HL-60/S4 treated with retinoic acid at 250 ng/mL for 4 days and 3 days (cell line): ENCODE measurements around the gene INO80E.
"Not testable (repeated sequence)": the region's sequence is repeated elsewhere in the genome, so short reads cannot be mapped to it uniquely, and the experiment has no call there.

ENCODE experiments used
- in situ Hi-C: fragments of 300-500 bp; cut with MboI; formaldehyde crosslinking; loops from 2 replicates; pipeline ENCODE4 v1.7.0; 2022; ENCODE audit warnings: low sequenced_read_pairs

The INO80E gene

DNA sequence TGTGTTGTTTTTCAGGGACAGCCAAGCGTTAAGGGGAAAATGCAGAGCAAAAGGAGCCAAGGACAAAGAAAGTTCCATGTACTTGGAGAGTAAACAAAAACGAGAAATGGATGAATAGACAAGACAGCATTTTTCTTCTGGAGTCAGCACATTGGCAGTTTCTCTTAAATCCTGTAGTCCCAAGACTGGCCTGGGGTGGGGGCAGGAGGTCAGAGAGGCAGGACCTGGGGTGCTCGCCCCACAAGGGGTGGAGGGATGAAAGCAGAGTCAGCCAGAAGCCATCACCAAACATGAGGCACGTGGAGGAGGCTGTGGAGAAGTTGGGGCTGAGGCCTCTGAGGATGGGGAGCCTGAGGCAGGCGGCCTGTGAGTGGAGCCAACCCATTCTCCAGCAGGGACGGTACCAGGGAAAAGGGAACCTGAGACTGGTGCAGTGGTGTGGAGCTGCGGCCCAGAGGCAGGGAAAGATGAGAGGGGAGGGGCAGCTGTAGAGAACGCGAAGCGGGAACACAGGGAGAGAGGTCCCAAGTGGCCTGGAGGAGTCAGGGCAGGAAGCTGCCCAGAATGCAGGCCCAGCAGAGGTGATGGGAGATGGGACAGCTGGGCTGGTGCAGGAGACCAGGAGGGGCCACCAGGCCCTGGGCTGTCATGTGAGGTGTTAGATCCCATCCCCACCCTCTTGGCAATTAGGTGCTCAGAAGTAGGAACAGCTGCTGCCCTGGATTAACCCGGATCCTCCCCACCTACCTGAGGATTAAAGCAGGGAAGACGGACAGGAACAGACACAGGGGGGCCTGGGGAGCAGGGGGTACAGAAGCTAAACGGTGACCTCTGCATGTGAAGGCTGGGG, 31.8 kb downstream of the INO80E start:
- in situ Hi-C loops: loop anchor here (10.0 kb wide), 1 partner anchor 323 kb away; no protein-coding TSS in a partner anchor

DNA sequence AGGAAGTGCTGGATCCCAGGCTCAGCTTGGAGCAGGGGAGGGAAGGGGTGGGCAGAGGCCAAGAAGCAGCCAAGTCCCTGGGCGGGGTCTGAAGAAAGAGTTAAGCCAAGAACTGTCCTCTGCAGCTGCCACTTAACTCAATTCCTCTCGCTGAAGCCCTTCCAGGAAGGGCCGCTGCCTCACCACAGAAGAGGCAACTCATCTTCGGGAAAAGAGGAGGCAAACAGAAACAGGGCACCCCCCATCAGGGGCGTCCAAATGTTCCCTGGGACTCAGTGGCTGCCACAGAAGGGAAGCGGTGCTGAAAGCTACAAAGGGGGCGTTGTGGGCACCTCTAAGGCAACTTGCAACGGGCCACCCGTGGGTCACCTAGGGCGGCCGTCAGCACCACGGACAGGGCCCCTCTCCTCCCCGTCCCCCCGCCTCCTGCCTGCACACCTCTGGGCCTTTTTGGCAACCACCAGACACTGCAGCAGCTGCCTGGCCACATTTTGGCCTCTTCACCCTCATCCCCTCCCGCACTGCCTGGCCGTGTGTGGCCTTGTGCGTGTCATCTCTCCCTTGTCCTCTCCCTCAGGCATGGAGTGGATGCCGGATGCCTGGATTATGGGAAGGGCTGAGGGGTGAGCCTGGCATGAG, 32.5 kb downstream of the INO80E start:
- in situ Hi-C loops: loop anchor here (10.0 kb wide), 1 partner anchor 324 kb away; no protein-coding TSS in a partner anchor

- in situ Hi-C loops: no loop called here
Observed at GRCh38 chr16:30030011-30030685, 34.1 kb downstream of the INO80E start.

GRCh38 chr16:30030841-30031413, 34.9 kb downstream of the INO80E start, which contains the start of gene TLCD3B:
TSS of gene TLCD3B (minus strand) at chr16:30031271. CDS start at chr16:30030527, 744 bp downstream.
- in situ Hi-C loops: no loop called here

GRCh38 chr16:30031477-30031918, 35.5 kb downstream of the INO80E start:
- in situ Hi-C loops: no loop called here

DNA sequence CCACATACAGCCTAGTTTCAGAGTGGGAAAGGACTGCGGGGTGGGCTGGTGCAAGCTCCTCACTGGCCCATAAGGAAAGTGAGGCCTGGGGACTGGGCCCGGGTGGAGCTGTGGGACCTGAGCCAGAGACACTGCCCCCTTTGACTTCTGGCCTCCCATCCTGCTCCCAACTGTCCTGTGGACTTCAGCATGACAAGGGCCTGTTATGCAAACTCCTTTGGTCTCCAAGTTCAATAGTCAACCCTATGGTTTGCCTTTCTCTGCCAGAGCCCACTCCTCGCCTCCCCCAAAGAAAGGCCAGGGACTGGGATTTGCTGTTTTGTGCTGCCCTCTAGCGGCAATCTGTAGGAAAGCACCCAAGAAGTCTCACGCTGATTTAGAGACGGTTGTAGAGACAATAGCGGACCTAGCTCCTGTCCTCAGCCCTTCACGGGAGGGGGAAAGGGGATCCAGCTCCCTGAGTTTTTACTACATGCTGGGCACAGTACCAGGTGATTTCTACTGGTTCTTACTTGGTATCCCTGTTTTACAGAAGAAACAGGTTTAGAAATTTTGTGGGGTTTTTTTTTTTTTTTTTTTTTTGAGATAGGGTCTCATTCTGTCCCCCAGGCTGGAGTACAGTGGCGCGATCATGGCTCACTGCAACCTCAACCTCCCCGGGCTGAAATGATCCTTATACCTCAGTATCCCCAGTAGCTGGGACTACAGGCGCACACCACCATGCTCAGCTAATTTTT, 36.2 kb downstream of the INO80E start:
- in situ Hi-C loops: no loop called here

GRCh38 chr16:30033270-30033669, 37.2 kb downstream of the INO80E start:
- in situ Hi-C loops: no loop called here

GRCh38 chr16:30040221-30040620, 44.2 kb downstream of the INO80E start:
- in situ Hi-C loops: no loop called here

- in situ Hi-C loops: not testable (repeated sequence)
Observed at GRCh38 chr16:30040690-30041089, 44.6 kb downstream of the INO80E start.

- in situ Hi-C loops: no loop called here
Observed at GRCh38 chr16:30041841-30042240, 45.8 kb downstream of the INO80E start.

- in situ Hi-C loops: no loop called here
Observed at GRCh38 chr16:30046178-30046577, 50.1 kb downstream of the INO80E start.

DNA sequence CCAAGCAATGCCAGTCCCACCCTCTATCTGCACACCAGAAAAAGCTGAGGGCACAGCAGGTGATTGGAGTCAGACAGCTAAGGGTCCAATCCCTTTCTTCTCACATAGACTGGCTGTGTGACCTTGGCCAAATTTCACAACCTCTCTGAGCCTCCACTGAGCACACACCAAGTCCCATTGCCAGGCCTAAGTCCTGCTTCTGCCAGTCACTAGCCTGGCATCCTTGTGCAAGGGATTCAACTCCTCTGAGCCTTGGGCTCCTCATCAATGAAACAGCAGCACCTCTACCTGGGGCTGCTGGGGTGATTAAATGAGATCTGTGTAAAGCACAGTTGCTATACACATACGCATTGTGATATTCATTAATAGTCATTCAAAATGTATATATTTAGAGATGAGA, 50.5 kb downstream of the INO80E start:
- in situ Hi-C loops: no loop called here

- in situ Hi-C loops: no loop called here
Observed at GRCh38 chr16:30049871-30050270, 53.8 kb downstream of the INO80E start.

GRCh38 chr16:30051518-30051917, 55.5 kb downstream of the INO80E start:
- in situ Hi-C loops: no loop called here

GRCh38 chr16:30052671-30053372, 56.8 kb downstream of the INO80E start:
- in situ Hi-C loops: no loop called here

- in situ Hi-C loops: no loop called here
Observed at GRCh38 chr16:30053376-30054015, 57.5 kb downstream of the INO80E start.

DNA sequence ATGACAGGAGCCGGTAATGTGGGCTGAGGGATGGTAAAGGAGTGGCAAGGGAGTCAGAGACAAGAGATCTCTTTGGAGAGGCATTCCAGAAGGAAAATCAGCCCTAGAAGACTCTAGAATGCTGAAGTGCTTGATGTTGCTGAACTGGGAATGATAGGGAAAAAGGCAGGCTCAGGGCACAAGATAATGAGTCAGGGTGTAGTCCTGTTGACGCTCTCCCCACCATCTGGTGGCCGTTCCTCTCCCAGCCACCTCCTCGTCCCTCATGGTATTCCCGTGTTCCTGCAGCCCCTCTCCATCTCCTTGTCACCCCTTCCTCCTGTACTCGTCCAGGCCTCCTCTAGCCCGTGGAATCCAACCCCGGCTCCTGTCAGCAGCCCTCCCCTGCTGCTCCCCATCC, 58.4 kb downstream of the INO80E start:
- in situ Hi-C loops: no loop called here

- in situ Hi-C loops: no loop called here
Observed at GRCh38 chr16:30054959-30055553, 59.0 kb downstream of the INO80E start.
